Sigmoid colon (tissue), 7 donors: ENCODE data around the gene RFC2. TPM values are rescaled to one million over a fixed set of nuclear protein-coding genes. Genes with fewer than 3 reads are reported as not detected.

Experiments
- DNase-seq: peaks from one replicate; pipeline ENCODE4 v3.0.0-alpha.2; 2019
- H3K27ac ChIP-seq, 4 donors: fragments of 200-600 bp; sonication (generic); one replicate each; pipeline ENCODE4 v1.5.1; 2016 to 2019; ENCODE audit warnings: mild to moderate bottlenecking in 1 of 4
- H3K27me3 ChIP-seq, 3 donors: fragments of 200-600 bp; sonication (generic); one replicate each; pipeline ENCODE4 v1.5.1; 2019; ENCODE audit warnings: mild to moderate bottlenecking in 1 of 3
- H3K36me3 ChIP-seq, 4 donors: fragments of 200-600 bp; sonication (generic); one replicate each; pipeline ENCODE4 v1.5.1; 2016 to 2019
- H3K4me1 ChIP-seq, 4 donors: fragments of 200-600 bp; sonication (generic); one replicate each; pipeline ENCODE4 v1.5.1; 2017 to 2019
- H3K4me3 ChIP-seq, 4 donors: fragments of 200-600 bp; sonication (generic); one replicate each; pipeline ENCODE4 v1.5.1; 2017 to 2019; ENCODE audit warnings: mild to moderate bottlenecking in 2 of 4, moderate library complexity in 1 of 4
- H3K9me3 ChIP-seq, 4 donors: fragments of 200-600 bp in 3 of 4; sonication (generic) in 3 of 4; one replicate each; pipeline versions ENCODE4 v1.5.1 to v1.6.1; 2013 to 2019
- EP300 ChIP-seq, 4 donors: sonication (generic); formaldehyde crosslinking; IDR thresholded peaks; one replicate each; pipeline ENCODE4 v1.6.1; 2017; ENCODE audit warnings: antibody characterized with exemption in 4 of 4
- POLR2A ChIP-seq, 2 donors: fragments of 450-650 bp; IDR thresholded peaks; one replicate each; pipeline ENCODE4 v1.6.1; 2016; ENCODE audit warnings: antibody characterized with exemption in 2 of 2, mild to moderate bottlenecking in 2 of 2, moderate library complexity in 2 of 2
- POLR2AphosphoS5 ChIP-seq, 4 donors: sonication (generic); formaldehyde crosslinking; IDR thresholded peaks; one replicate each; pipeline ENCODE4 v1.6.1; 2017; ENCODE audit warnings: antibody characterized with exemption in 4 of 4
- WGBS, 2 donors: extraction: QIAGEN DNeasy Blood & Tissue Kit; methylation state at CpG; one replicate each; pipeline ENCODE4 v1.1.7; 2013; 5-methylcytosine and 5-hydroxymethylcytosine counted together
- intact Hi-C: fragments of 100-400 bp; cut with DNase I; formaldehyde crosslinking; loops from one replicate; pipeline ENCODE4 v1.15.1; 2023
- polyA plus RNA-seq, 3 donors: library from polyadenylated mRNA; stranded (reverse); fragments of 200-250 nt; gene quantifications; one replicate each; pipeline ENCODE4 v1.2.3, GENCODE V29; 2013
- total RNA-seq, 4 donors: library from RNA; depleted of rRNA; stranded (reverse); fragments of >200 nt; gene quantifications; one replicate each; pipeline ENCODE4 v1.1.0, GENCODE V29; 2016
- TF ChIP-seq, protein P1 (sequence below), 4 experiments: fragments of 450-650 bp in 3 of 4; fragments of 200-600 bp in 1 of 4; IDR thresholded peaks; one replicate each; pipeline ENCODE4 v1.5.1; 2016 to 2019; ENCODE audit warnings: antibody characterized with exemption in 4 of 4, mild to moderate bottlenecking in 3 of 4, moderate library complexity in 2 of 4
- donor health status: healthy with polysubstance abuse.
- donor health status: Bipolar disorder and iron deficiency.
- donor health status: healthy.

RFC2 gene
- total and polyA plus RNA-seq, 7 donors = 3.3 to 30.0 (median 17.8) TPM

- peaks cover 7 to 76% (median 29%) of the 10 kb centered on the region in 4 donors for H3K36me3 ChIP-seq
- H3K27ac ChIP-seq = no peak overlapping the region
- no peaks in the 10 kb centered on the region for H3K27me3 ChIP-seq
- no peaks in the 10 kb centered on the region for H3K9me3 ChIP-seq
- no peak for DNase-seq
- 97% methylated on average over 6 of the region's 6 CpGs for WGBS, 2 donors
- H3K4me3 ChIP-seq = no peak overlapping the region
- H3K4me1 ChIP-seq = peaks cover 0 to 5% (median 4%) of the 10 kb centered on the region in 4 donors
- TF ChIP-seq EP300 (IDR thresholded peaks at IDR 0.05) (no peak), POLR2AphosphoS5 (IDR thresholded peaks at IDR 0.05) (no peak), POLR2A (IDR thresholded peaks at IDR 0.05) (no peak)
- TF ChIP-seq, protein P1, sequence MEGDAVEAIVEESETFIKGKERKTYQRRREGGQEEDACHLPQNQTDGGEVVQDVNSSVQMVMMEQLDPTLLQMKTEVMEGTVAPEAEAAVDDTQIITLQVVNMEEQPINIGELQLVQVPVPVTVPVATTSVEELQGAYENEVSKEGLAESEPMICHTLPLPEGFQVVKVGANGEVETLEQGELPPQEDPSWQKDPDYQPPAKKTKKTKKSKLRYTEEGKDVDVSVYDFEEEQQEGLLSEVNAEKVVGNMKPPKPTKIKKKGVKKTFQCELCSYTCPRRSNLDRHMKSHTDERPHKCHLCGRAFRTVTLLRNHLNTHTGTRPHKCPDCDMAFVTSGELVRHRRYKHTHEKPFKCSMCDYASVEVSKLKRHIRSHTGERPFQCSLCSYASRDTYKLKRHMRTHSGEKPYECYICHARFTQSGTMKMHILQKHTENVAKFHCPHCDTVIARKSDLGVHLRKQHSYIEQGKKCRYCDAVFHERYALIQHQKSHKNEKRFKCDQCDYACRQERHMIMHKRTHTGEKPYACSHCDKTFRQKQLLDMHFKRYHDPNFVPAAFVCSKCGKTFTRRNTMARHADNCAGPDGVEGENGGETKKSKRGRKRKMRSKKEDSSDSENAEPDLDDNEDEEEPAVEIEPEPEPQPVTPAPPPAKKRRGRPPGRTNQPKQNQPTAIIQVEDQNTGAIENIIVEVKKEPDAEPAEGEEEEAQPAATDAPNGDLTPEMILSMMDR (IDR thresholded peaks at IDR 0.05) = no peak
- intact Hi-C loops = no loop called here
Measured at GRCh38 chr7:74248156-74248555, 6.0 kb downstream of the RFC2 start.

- DNase-seq = no peak
- H3K27ac ChIP-seq = no peak overlapping the region
- no peak for TF ChIP-seq EP300 (IDR thresholded peaks at IDR 0.05)
- no peaks in the 10 kb centered on the region for H3K4me1 ChIP-seq
- no peaks in the 10 kb centered on the region for H3K27me3 ChIP-seq
- peaks cover 7 to 92% (median 34%) of the 10 kb centered on the region in 4 donors for H3K36me3 ChIP-seq
- H3K4me3 ChIP-seq = no peak overlapping the region
- intact Hi-C loops = no loop called here
- 28 to 71% methylated on average over 4 of the region's 4 CpGs for WGBS, 2 donors
- no peaks in the 10 kb centered on the region for H3K9me3 ChIP-seq
Measured at GRCh38 chr7:74246497-74246896, 7.7 kb downstream of the RFC2 start.

GRCh38 chr7:74242122-74242443, 12.1 kb downstream of the RFC2 start:
- Histone ChIP-seq H3K27ac (no peak overlapping the region), H3K36me3 (peaks cover 9 to 92% (median 40%) of the 10 kb centered on the region in 4 donors), H3K9me3 (no peaks in the 10 kb centered on the region), H3K4me3 (no peak overlapping the region), H3K4me1 (no peaks in the 10 kb centered on the region), H3K27me3 (no peaks in the 10 kb centered on the region)
- intact Hi-C loops = no loop called here
- 79 to 94% methylated on average over 6 of the region's 6 CpGs for WGBS, 2 donors
- TF ChIP-seq, protein P1 (IDR thresholded peaks at IDR 0.05) = no peak
- no peak for TF ChIP-seq POLR2A (IDR thresholded peaks at IDR 0.05)
- no peak for TF ChIP-seq EP300 (IDR thresholded peaks at IDR 0.05)
- TF ChIP-seq POLR2AphosphoS5 (IDR thresholded peaks at IDR 0.05) = no peak
- no peak for DNase-seq

DNA sequence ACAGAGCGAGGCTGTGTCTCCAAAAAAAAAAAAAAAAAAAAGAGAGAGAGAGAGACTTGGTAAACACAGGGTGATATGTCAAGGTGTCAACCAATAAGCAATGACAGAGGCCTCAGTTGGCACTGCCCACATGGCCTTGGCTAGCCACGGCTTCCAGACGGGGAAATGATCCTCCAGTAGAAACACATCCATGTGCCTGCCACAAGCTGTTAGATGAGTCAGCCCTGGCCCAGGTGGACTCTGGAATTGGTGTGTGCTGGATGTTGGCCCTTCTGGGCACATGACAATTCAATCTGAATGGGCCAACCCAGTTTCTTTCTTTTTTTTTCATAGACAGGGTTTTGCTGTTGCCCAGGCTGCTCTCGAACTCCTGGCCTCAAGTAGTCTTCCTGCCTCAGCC, 13.7 kb downstream of the RFC2 start:
- peaks cover 9 to 97% (median 40%) of the 10 kb centered on the region in 4 donors for H3K36me3 ChIP-seq
- no peak overlapping the region for H3K4me3 ChIP-seq
- no peaks in the 10 kb centered on the region for H3K4me1 ChIP-seq
- intact Hi-C loops = no loop called here
- no peaks in the 10 kb centered on the region for H3K27me3 ChIP-seq
- TF ChIP-seq, protein P1 (IDR thresholded peaks at IDR 0.05) = no peak
- no peak for TF ChIP-seq POLR2A (IDR thresholded peaks at IDR 0.05)
- TF ChIP-seq POLR2AphosphoS5 (IDR thresholded peaks at IDR 0.05) = no peak
- no peak for TF ChIP-seq EP300 (IDR thresholded peaks at IDR 0.05)
- no peaks in the 10 kb centered on the region for H3K9me3 ChIP-seq
- no peak overlapping the region for H3K27ac ChIP-seq
- DNase-seq = no peak
- 73 to 94% methylated on average over 4 of the region's 4 CpGs for WGBS, 2 donors

DNA sequence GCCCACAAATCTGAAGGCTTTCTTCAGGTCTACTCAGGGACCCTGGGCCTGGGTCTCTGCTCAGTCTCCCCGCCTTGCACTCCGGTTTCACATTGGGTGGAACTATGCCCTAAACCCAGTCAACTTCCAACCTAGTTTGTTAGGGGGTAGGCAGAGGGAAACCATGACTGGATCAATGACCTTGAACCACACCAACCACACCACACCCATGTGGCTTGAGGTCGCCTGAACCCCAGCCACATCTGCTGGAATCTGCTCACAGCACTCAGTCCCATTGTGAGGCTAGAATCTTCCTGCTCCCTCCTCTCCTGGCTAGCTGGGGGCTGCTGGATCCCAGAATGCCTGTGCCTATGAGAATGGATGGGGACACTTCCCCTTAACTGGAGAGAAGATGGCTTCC, 17.9 kb downstream of the RFC2 start:
- Histone ChIP-seq H3K27me3 (no peaks in the 10 kb centered on the region), H3K9me3 (no peaks in the 10 kb centered on the region), H3K4me1 (no peaks in the 10 kb centered on the region), H3K27ac (no peak overlapping the region), H3K4me3 (no peak overlapping the region), H3K36me3 (peaks cover 23 to 93% (median 39%) of the 10 kb centered on the region in 4 donors)
- WGBS, 2 donors = 88% methylated on average over 3 of the region's 3 CpGs
- intact Hi-C loops = no loop called here
- no peak for DNase-seq
- no peak for TF ChIP-seq POLR2A (IDR thresholded peaks at IDR 0.05)
- TF ChIP-seq POLR2AphosphoS5 (IDR thresholded peaks at IDR 0.05) = no peak
- TF ChIP-seq EP300 (IDR thresholded peaks at IDR 0.05) = no peak
- TF ChIP-seq, protein P1 (IDR thresholded peaks at IDR 0.05) = no peak
